Keratinocyte (primary cell): ENCODE measurements around the gene ETF1. TPM values are rescaled to one million over a fixed set of nuclear protein-coding genes. Genes with fewer than 3 reads are reported as not detected.

Experiments
- DNase-seq: peaks from one replicate; pipeline ENCODE4 v3.0.0-alpha.2; 2011; ENCODE audit warnings: low read depth, missing footprints, low spot score
- FAIRE-seq: peaks from 2 replicates; lab custom pipeline; 2011; peaks lifted over from hg19 to GRCh38; lab: Jason Lieb, UNC
- H2AFZ ChIP-seq: 2 replicates; pipeline ENCODE4 v1.6.0; 2012; ENCODE audit warnings: low read length, control low read depth, inconsistent platforms; ENCODE audit not compliant: control insufficient read depth
- H3K27ac ChIP-seq: 2 replicates; pipeline ENCODE4 v1.5.1; 2011; ENCODE audit warnings: low read length; ENCODE audit not compliant: control insufficient read depth, insufficient read depth
- H3K27me3 ChIP-seq: 3 replicates; pipeline ENCODE4 v1.6.0; 2011; ENCODE audit warnings: low read length; ENCODE audit not compliant: control insufficient read depth, insufficient read depth; ENCODE audit errors: extremely low read depth
- H3K36me3 ChIP-seq, 2 experiments: 2 replicates in 1 of 2; 3 replicates in 1 of 2; pipeline ENCODE4 v1.5.1; 2011; ENCODE audit warnings: low read length in 2 of 2, mild to moderate bottlenecking in 1 of 2; ENCODE audit not compliant: control insufficient read depth in 2 of 2, insufficient read depth in 2 of 2; ENCODE audit errors: extremely low read depth in 1 of 2
- H3K4me1 ChIP-seq: 3 replicates; pipeline ENCODE4 v1.5.1; 2011; ENCODE audit warnings: low read length; ENCODE audit not compliant: control insufficient read depth, insufficient read depth; ENCODE audit errors: extremely low read depth
- H3K4me2 ChIP-seq: 3 replicates; pipeline ENCODE4 v1.6.0; 2011; ENCODE audit warnings: low read depth, low read length; ENCODE audit not compliant: control insufficient read depth, insufficient read depth; ENCODE audit errors: extremely low read depth
- H3K4me3 ChIP-seq, 3 experiments: fragments of 200-600 bp in 1 of 3; sonication (generic) in 1 of 3; 2 replicates in 2 of 3; 3 replicates in 1 of 3; pipeline ENCODE4 v1.5.1; 2011 to 2016; ENCODE audit warnings: low read length in 3 of 3, mild to moderate bottlenecking in 3 of 3, control low read depth in 2 of 3, inconsistent platforms in 1 of 3, low read depth in 1 of 3, mixed read lengths in 1 of 3, mixed run types in 1 of 3, moderate library complexity in 1 of 3; ENCODE audit not compliant: control insufficient read depth in 2 of 3, insufficient read depth in 2 of 3; ENCODE audit errors: extremely low read depth in 1 of 3
- H3K79me2 ChIP-seq: 2 replicates; pipeline ENCODE4 v1.6.0; 2012; ENCODE audit warnings: low read length; ENCODE audit not compliant: control insufficient read depth, insufficient read depth
- H3K9ac ChIP-seq: 3 replicates; pipeline ENCODE4 v1.6.0; 2011; ENCODE audit warnings: low read length; ENCODE audit not compliant: control insufficient read depth, insufficient read depth; ENCODE audit errors: extremely low read depth
- H3K9me1 ChIP-seq: 3 replicates; pipeline ENCODE4 v1.6.0; 2011; ENCODE audit warnings: low read length; ENCODE audit not compliant: control insufficient read depth, insufficient read depth; ENCODE audit errors: extremely low read depth
- H3K9me3 ChIP-seq: 2 replicates; pipeline ENCODE4 v1.5.1; 2012; ENCODE audit warnings: low read depth, low read length; ENCODE audit not compliant: control insufficient read depth
- H4K20me1 ChIP-seq: 3 replicates; pipeline ENCODE4 v1.6.0; 2011; ENCODE audit warnings: low read length; ENCODE audit not compliant: control insufficient read depth, insufficient read depth; ENCODE audit errors: extremely low read depth
- EZH2 ChIP-seq: IDR thresholded peaks from one replicate; pipeline ENCODE4 v1.6.1; 2012; ENCODE audit warnings: inconsistent platforms, mild to moderate bottlenecking, low read length, moderate library complexity
- dilution Hi-C: fragments of 300-500 bp; cut with MboI; formaldehyde crosslinking; loops from one replicate; pipeline ENCODE4 v1.7.0; 2020; ENCODE audit warnings: low sequenced_read_pairs; ENCODE audit not compliant: extremely low pct_ligation_motif_present
- polyA minus RNA-seq, 3 experiments: library from RNA; depleted of rRNA, polyadenylated mRNA; stranded (reverse); fragments of >200 nt; gene quantifications; 1 replicate in 1 of 3; 2 replicates in 1 of 3; 3 replicates in 1 of 3; pipeline ENCODE4 v1.2.3, GENCODE V29; 2011
- polyA plus RNA-seq, 5 experiments: library from polyadenylated mRNA; depleted of rRNA in 3 of 5; stranded (reverse) in 3 of 5; stranded (forward) in 1 of 5; unstranded in 1 of 5; fragments of >200 nt; gene quantifications; 1 replicate in 1 of 5; 2 replicates in 3 of 5; 3 replicates in 1 of 5; pipeline versions ENCODE4 v1.2.1 to v1.2.3, GENCODE V29; 2011 to 2012; ENCODE audit warnings: missing spikeins in 2 of 5, low read depth in 1 of 5, low replicate concordance in 1 of 5
- TF ChIP-seq, protein P1 (sequence below), 3 experiments: IDR thresholded peaks in 1 of 3; conservative IDR thresholded peaks in 1 of 3; optimal IDR thresholded peaks in 1 of 3; 2 replicates in 2 of 3; 3 replicates in 1 of 3; pipeline versions ENCODE3 to v1.5.1; 2011; ENCODE audit warnings: low read length in 3 of 3, mild to moderate bottlenecking in 3 of 3, moderate library complexity in 2 of 3, control low read depth in 1 of 3, inconsistent platforms in 1 of 3; ENCODE audit not compliant: insufficient read depth in 2 of 3; ENCODE audit errors: extremely low read depth in 1 of 3

The ETF1 gene
- polyA plus RNA-seq (96.4 to 137 TPM (median 99.8 TPM) in 3 replicates), polyA minus RNA-seq (22.5 to 200 TPM (median 154 TPM) in 3 replicates)
- 204 TPM for polyA plus RNA-seq (2011; ENCODE audit: low read depth)
- 94.9 and 161 TPM in 2 replicates for polyA plus RNA-seq (2011; cell fraction: cytosol; rRNA removed)
- polyA plus RNA-seq (2011; cell fraction: nucleus; rRNA removed), result 55.3 and 68.1 TPM in 2 replicates
- polyA plus RNA-seq (2012; ENCODE audit: low replicate concordance), result 123 and 125 TPM in 2 replicates
- polyA minus RNA-seq (2011; cell fraction: cytosol; rRNA and poly(A)+ RNA removed), result 121 TPM
- 33.1 and 62.9 TPM in 2 replicates for polyA minus RNA-seq (2011; cell fraction: nucleus; rRNA and poly(A)+ RNA removed)

DNA sequence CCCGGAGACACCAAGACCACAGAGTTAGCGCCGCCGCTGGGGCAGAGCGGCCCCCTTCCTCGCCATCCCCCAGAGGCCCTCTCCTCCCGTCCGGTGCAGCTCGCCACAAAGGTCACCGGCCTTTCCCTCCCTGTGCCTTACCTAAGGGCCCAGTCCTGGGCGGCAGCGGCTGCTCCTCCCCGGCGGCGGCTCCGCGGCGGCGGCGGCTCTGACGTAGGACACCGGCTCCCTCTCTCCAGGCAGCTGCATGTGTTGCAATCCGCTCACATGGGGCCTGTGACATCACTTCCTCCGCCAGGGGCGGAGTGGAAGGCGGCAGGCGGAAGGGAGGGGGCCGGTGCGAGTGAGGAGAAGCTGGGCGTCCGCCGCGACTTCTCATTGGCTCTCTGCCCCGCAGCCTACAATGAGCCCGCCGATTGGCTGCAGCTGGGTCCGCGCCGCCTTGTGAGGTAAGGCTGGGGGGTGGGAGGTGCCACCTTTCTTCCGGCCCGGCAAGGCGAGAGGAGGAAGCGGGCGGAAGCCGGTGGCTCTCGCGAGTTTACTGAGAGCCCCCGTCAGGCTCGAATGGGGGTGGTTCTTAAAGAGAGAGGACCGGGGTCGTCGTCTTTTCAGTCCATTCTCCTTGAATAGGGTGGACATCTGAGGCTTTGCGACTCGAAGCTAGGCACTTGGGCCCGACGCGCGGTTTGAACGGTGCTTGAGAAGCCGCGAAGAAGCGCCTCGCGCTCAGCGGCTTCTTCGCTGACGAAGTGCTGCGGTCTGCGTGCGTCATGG, at the start of gene ETF1:
ETF1 (minus strand) TSS at position 281 of the 774 bp plus-strand sequence. CDS start 318 bp downstream, outside the sequence.
- H3K4me2 ChIP-seq, result peak within 1 kb of the TSS; percentile 87
- dilution Hi-C loops, result no loop called here
- peak within 1 kb of the TSS; percentile 90 to 97 (median 96) for H3K4me3 ChIP-seq
- TF ChIP-seq, protein P1, sequence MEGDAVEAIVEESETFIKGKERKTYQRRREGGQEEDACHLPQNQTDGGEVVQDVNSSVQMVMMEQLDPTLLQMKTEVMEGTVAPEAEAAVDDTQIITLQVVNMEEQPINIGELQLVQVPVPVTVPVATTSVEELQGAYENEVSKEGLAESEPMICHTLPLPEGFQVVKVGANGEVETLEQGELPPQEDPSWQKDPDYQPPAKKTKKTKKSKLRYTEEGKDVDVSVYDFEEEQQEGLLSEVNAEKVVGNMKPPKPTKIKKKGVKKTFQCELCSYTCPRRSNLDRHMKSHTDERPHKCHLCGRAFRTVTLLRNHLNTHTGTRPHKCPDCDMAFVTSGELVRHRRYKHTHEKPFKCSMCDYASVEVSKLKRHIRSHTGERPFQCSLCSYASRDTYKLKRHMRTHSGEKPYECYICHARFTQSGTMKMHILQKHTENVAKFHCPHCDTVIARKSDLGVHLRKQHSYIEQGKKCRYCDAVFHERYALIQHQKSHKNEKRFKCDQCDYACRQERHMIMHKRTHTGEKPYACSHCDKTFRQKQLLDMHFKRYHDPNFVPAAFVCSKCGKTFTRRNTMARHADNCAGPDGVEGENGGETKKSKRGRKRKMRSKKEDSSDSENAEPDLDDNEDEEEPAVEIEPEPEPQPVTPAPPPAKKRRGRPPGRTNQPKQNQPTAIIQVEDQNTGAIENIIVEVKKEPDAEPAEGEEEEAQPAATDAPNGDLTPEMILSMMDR (optimal IDR thresholded peaks at IDR 0.05 in 1 of 3, IDR thresholded peaks at IDR 0.05 in 1 of 3, conservative IDR thresholded peaks at IDR 0.05 in 1 of 3; ENCODE audit: extremely low read depth in 1 of 3, insufficient read depth in 2 of 3, low read length in 3 of 3), result no peak
- peaks cover 88% of the 10 kb centered on the region for H3K79me2 ChIP-seq
- H3K36me3 ChIP-seq, result peaks cover 3 to 7% of the 10 kb centered on the region in 2 experiments
- peak within 1 kb of the TSS; percentile 83 for H2AFZ ChIP-seq
- DNase-seq, result peak; percentile 95
- peaks cover 46% of the 10 kb centered on the region for H3K4me1 ChIP-seq
- no peaks in the 10 kb centered on the region for H3K27me3 ChIP-seq
- H3K27ac ChIP-seq, result peak within 1 kb of the TSS; percentile 100
- no peaks in the 10 kb centered on the region for H3K9me1 ChIP-seq
- peaks cover 26% of the 10 kb centered on the region for H4K20me1 ChIP-seq
- H3K9ac ChIP-seq, result peak within 1 kb of the TSS; percentile 100
- H3K9me3 ChIP-seq, result no peaks in the 10 kb centered on the region
- no peak for FAIRE-seq

DNA sequence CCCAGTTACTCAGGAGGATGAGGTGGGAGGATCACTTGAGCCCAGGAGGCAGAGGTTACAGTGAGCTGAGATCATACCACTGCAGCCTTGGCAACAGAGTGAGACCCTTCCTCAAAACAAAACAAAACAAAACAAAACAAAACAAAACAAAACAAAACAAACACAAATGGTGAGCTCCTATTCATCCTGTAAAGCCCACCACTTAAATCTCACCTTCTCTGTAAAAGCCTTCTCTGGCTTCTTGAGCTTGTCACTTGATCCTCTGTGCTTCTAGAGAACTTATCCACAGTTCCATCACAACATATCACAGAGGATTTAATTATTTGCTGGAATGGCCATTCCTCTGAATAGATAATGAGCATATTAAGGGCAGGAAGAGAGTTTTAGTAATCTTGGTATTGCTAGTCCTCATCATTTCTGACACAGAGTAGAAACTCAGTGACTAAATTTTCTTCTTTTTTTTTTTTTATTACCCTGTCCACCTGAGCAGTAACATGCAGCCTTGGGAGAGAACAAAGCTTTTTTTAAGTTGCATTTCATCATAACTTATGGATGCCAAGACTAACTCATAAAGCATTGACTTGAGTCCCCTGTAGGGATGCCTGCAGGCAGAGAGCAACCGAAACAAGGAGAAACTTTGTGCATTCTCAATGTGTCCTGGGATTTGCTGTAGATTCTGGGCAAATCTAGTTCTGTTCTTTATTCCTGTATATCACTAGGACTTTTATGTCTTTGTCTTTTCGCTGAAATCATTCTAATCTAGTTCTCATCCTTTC, 45.2 kb upstream of the ETF1 start:
- H3K9me3 ChIP-seq, result no peaks in the 10 kb centered on the region
- H3K4me1 ChIP-seq, result no peaks in the 10 kb centered on the region
- H3K9me1 ChIP-seq, result no peaks in the 10 kb centered on the region
- H3K4me3 ChIP-seq, result no peak overlapping the region
- H3K79me2 ChIP-seq, result no peaks in the 10 kb centered on the region
- DNase-seq (no peak), FAIRE-seq (no peak)
- no peak for TF ChIP-seq EZH2
- TF ChIP-seq, protein P1 (optimal IDR thresholded peaks at IDR 0.05 in 1 of 3, IDR thresholded peaks at IDR 0.05 in 1 of 3, conservative IDR thresholded peaks at IDR 0.05 in 1 of 3; ENCODE audit: extremely low read depth in 1 of 3, insufficient read depth in 2 of 3, low read length in 3 of 3), result no peak
- no peaks in the 10 kb centered on the region for H4K20me1 ChIP-seq
- H3K4me2 ChIP-seq, result no peak overlapping the region
- H3K9ac ChIP-seq, result no peak overlapping the region
- dilution Hi-C loops, result no loop called here
- H2AFZ ChIP-seq, result no peak overlapping the region
- H3K36me3 ChIP-seq, result no peaks in the 10 kb centered on the region
- H3K27me3 ChIP-seq, result no peaks in the 10 kb centered on the region
- no peak overlapping the region for H3K27ac ChIP-seq
